HK-2 (cell line): ENCODE results near the gene TAP1.
"Not testable (repeated sequence)": the region's sequence is repeated elsewhere in the genome, so short reads cannot be mapped to it uniquely, and the experiment has no call there.

ENCODE experiments used
- DNase-seq: peaks from one replicate; pipeline ENCODE4 v3.0.0-alpha.2; 2018; ENCODE audit not compliant: unreplicated experiment

TAP1 gene

DNA sequence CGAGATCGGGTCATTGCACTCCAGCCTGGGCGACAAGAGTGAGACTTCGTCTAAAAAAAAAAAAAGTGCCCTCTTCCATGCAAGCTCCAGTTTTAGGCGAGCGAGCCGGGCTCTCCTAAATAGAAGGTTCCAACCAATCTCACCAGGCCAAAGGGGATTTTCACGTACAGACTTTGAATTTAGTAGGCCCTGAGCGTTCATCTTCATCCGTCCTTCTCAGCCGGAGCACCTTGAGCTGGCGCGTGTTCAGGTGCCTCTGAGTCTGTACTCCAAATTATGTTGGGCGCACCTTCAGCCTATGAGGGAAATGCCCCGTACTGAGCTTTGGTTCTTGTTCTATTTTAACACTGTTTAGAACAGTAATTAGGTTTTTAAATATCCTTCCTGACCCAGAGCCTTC lies 14.1 kb downstream of the TAP1 start:
- no peak for DNase-seq

GRCh38 chr6:32838114-32838958 lies 15.2 kb downstream of the TAP1 start, which contains the start of gene TAP2:
Gene TAP2 (minus strand): TSS chr6:32838739. CDS start chr6:32838233, 506 bp downstream.
- peak; percentile 98 for DNase-seq

DNA sequence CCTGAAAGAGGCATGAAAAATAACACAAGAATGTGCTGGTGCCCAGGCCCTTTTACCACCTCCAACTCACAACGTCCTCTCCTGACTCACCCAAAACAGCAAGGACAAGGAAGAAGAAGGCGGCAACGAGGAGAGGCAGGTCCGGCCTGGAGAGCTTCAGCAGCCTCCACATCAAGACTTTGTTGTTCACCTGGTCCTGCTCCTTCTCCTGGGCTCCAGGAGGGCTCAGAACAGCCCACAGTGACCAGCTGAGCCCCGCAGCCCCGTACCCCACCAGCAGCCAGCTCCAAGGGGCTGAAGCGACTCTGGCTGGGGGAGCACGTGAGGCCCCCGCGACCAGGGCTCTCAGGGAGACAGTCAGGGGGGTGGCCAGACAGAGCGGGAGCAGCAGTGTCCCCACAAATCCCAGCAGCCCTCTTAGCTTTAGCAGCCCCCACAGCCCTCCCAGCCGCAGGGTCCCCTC lies 15.8 kb downstream of the TAP1 start:
- peak; percentile 48 for DNase-seq

DNA sequence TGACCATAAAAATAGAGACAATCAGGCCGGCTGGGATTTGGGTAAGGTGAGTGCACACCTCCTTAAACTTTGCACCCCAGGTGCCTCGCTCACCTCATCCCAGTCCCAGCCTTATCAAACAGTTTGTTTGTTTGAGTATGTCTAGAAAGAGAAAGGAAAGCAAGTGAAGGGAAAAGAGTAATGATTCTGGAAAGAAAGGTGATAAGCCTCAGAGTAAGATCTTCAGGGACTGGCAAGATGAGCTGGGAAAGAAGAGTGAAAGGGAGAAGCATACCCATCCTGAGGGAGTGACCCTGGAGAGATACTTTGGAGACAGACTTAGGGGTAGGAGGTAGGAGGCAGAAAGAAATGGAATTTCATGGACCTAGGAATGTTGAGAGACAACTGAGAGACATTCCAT lies 16.6 kb downstream of the TAP1 start:
- no peak for DNase-seq

- no peak for DNase-seq
Measured at GRCh38 chr6:32835167-32835893, 18.2 kb downstream of the TAP1 start.

DNA sequence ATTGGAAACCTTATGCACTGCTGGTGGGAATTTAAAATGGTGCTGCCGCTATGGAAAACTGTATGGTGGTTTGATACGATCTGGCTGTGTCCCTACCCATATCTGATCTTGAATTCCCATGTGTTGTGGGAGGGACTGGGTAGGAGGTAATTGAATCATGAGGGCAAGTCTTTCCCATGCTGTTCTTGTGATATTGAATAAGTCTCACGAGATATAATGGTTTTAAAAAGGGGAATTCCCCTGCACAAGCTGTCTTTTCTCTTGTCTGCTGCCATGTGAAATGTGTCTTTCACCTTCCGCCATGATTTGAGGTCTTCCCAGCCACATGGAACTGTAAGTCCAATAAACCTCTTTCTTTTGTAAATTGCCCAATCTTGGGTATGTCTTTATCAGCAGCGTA lies 19.8 kb downstream of the TAP1 start:
- DNase-seq = no peak

DNA sequence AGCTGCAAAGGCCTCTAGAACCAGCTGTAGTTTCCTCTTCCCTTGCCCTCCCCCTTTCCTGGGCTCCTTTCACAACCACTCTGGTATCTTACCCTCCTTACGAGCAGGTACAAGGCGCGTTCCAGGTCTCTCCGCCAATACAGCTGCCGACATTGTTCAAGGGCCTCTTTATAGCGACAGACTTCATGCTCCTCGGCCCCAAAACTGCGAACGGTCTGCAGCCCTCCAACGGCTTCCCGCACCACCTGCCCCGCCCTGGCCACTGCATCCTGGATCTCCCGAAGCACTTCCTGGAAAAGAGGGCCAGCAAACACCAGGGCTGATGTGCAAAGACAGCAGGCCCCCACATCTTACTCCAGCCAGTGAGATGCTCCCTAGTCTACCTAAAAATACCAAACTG lies 21.0 kb downstream of the TAP1 start:
- DNase-seq = no peak

GRCh38 chr6:32830936-32831335 lies 22.6 kb downstream of the TAP1 start:
- no peak for DNase-seq

- DNase-seq = no peak
Measured at GRCh38 chr6:32830017-32830416, 23.5 kb downstream of the TAP1 start.

DNA sequence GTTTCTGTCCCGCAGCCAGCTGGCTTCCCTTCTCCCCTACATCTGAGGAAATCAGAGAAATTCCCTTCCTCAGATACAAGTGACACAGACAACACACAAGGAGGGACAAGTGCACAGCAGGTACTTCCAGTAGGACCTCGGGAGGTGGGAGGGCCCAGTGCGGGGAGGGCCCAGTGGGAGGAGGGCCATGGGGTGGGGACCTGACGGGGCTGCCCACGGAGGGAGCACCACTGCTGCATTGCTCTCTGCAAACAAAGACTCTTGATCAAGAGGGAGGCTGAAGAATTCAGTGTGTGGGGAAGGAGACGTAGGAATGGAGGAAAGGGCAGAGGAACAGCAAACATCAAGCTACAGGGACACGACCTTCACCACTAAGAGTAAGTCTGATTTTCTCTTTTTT lies 24.0 kb downstream of the TAP1 start:
- DNase-seq = no peak

DNA sequence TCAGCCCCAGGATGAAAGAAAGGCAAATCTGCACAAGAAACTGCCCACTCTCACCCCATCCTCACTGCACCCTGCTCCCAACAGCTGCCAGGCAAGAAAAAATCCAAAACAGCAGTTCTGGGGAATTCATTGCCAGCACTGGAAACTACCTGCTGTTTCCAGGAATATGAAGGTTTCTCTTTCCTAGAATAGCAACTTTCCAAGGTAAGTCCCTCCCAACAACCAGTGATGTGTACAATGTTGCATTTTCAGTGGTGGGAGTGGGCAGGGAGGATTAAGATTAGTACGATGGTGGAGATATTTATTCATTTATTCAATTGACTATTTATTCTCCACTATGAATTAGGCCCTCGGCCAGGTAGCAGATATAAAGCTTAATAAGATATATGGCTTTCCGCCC lies 26.5 kb downstream of the TAP1 start:
- no peak for DNase-seq

GRCh38 chr6:32825966-32826365 lies 27.5 kb downstream of the TAP1 start:
- no peak for DNase-seq

DNA sequence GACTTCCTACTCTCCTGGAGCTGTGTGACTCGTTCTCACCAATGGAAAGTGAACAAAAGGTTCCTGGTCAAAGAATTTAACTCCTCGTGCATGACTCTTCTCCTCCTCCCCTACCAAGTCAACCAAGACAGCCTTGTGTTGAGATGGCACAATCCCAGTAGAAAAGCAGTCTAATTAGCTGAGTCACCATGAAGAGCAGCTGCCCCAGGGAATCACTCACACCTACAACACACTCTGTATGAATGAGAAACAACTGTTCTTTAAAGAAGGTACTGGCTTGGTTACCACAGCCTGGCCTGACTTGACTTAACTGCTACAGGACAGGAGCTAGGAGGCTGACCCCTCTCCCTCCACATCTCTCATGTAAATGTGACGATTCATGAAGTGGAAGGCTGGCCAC lies 33.8 kb downstream of the TAP1 start:
- peak; percentile 44 for DNase-seq

GRCh38 chr6:32818867-32819266 lies 34.6 kb downstream of the TAP1 start:
- no peak for DNase-seq

GRCh38 chr6:32816746-32817204 lies 36.7 kb downstream of the TAP1 start, which contains the start of gene HLA-DOB:
Gene HLA-DOB (minus strand): TSS chr6:32817002. CDS start chr6:32816951, 51 bp downstream.
- no peak for DNase-seq

DNA sequence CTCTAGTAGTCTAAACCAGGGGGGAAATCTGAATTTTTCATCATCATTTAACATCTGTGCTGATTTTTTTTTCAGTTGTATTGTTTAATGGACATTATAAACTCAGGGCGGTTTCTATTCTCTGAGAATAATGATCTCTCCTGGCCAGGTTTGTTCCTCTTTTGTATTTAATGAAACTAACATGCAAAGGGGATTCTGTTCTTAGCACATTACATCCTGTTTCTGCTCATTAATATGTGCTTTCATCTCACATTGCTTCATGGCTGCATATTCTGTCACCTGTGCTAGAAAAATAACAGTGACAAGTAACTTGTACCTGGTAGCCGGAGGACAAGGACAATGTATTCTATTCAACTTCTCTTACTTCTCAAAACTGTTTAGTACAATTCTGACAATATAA lies 37.5 kb downstream of the TAP1 start:
- DNase-seq = no peak

- DNase-seq = no peak
Measured at GRCh38 chr6:32815115-32815514, 38.4 kb downstream of the TAP1 start.

DNA sequence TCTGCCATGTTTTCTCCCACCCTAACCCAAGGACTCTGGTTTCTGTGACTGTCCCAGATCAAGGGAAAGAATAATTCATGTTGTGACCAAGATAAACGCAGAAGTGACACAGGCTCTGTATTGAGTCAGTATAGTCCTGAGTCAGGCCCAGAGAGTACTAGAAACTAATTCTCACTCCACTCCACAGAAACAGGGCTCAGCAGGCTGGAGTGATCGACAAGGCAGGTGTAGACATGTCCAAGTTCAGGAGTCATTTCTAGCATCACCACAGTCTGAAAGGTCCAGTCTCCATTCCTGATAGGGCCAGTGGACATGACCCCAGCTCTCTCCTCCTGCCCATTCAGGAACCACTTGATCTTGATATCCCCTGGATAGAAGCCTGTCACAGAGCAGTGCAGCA lies 39.4 kb downstream of the TAP1 start:
- no peak for DNase-seq

DNA sequence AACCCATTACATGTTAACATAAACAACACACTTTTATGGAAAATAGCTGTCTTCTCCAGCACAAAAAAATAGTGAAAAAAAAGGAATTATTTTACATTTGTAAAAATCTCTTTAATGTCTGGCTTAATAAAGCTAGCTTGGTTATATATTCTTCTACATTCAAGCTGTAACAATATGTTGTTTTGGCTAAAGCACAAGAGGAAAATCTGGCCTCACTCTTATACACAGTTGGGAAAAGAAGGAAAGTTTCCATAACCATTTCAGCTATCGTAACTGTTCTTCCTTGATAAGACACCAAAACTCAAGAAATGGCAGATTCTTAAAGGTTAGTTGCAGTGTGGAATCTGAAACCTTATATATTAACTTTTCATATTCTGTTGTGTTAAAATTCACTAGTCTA lies 44.3 kb downstream of the TAP1 start:
- no peak for DNase-seq

GRCh38 chr6:32807020-32807580 lies 46.4 kb downstream of the TAP1 start:
- DNase-seq = no peak

GRCh38 chr6:32805404-32805803 lies 48.1 kb downstream of the TAP1 start:
- DNase-seq = not testable (repeated sequence)

- no peak for DNase-seq
Measured at GRCh38 chr6:32803416-32803815, 50.1 kb downstream of the TAP1 start.
